ENCODE results near the gene RASGRP2.

GRCh38 chr11:64717268-64717578 is 26.7 kb downstream of the RASGRP2 start:
- TF ChIP-seq CTCF (conservative IDR thresholded peaks at IDR 0.05), result no peak
- TF ChIP-seq ZFX (IDR thresholded peaks at IDR 0.05), result no peak

All from C4-2B (cell line).